NK-92 (cell line): Measurements from ENCODE around the gene HSPA12B.

ENCODE experiments used
- DNase-seq: peaks from one replicate; lab custom pipeline; 2025; ENCODE audit not compliant: unreplicated experiment; lab: John Stamatoyannopoulos, UW

Gene HSPA12B

DNA sequence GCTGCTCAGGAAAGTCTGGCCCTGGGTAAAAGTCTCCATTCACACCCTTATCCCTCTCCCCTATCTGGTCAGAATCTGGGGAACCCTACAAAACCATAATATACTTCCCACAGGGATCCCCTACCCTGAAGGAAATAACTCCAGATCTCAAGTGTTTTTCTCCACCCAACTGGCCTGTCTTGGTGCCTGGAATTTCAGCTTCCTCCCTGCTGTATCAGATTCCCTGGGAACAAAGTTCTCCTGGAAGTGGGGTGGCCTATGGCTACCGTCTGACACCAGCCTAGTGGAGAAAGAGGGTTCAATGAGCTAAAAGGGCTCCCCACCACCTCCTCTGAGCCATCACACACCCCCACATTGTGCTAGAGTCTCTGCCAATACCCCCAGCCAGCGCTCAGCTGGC is 15.0 kb downstream of the HSPA12B start:
- DNase-seq = no peak

- no peak for DNase-seq
These were observed 15.6 kb downstream of the HSPA12B start for GRCh38 chr20:3748073-3748472.

GRCh38 chr20:3749087-3749688 is 16.7 kb downstream of the HSPA12B start:
- no peak for DNase-seq

DNA sequence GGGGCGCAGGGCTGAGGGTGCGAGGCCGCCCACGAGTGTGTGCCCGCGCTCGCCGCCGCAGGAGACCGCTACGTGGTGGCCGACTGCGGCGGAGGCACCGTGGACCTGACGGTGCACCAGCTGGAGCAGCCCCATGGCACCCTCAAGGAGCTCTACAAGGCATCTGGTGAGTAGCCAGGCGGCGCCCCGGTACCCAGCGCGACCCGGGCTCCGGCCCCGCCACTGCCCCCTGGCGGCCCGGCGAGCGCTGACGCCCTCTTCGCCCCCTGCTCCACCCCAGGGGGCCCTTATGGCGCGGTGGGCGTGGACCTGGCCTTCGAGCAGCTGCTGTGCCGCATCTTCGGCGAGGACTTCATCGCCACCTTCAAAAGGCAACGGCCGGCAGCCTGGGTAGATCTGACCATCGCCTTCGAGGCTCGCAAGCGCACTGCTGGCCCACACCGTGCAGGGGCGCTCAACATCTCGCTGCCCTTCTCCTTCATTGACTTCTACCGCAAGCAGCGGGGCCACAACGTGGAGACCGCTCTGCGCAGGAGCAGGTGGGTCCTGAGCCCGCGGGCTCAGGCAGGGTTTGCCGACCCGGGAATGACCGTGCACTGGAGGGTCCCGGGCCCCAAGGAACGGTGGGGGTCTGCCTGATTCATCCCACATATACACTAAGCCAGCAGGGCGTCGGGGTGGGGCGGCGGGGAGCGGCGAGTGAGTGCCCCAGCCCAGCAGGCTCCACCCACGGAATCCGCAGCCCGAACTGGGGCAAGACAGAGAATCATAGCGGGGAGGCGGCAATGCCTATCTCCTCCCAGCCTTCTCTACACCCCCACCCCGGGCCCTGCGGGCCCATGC is 17.4 kb downstream of the HSPA12B start:
- no peak for DNase-seq

- DNase-seq = no peak
These were observed 18.8 kb downstream of the HSPA12B start for GRCh38 chr20:3751305-3751674.

DNA sequence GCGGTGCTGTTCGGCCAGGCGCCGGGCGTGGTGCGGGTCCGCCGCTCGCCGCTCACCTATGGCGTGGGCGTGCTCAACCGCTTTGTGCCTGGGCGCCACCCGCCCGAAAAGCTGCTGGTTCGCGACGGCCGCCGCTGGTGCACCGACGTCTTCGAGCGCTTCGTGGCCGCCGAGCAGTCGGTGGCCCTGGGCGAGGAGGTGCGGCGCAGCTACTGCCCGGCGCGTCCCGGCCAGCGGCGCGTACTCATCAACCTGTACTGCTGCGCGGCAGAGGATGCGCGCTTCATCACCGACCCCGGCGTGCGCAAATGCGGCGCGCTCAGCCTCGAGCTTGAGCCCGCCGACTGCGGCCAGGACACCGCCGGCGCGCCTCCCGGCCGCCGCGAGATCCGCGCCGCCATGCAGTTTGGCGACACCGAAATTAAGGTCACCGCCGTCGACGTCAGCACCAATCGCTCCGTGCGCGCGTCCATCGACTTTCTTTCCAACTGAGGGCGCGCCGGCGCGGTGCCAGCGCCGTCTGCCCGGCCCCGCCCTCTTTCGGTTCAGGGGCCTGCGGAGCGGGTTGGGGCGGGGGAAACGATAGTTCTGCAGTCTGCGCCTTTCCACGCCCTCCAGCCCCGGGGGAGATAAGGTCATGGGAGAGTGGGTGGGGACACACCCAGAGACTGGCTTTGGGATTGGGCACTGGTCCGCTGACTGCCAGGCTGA is 19.3 kb downstream of the HSPA12B start:
- peak; percentile 12 for DNase-seq

- DNase-seq = no peak
These were observed 19.9 kb downstream of the HSPA12B start for GRCh38 chr20:3752386-3752759.

- DNase-seq = no peak
These were observed 20.6 kb downstream of the HSPA12B start for GRCh38 chr20:3753098-3753497.

GRCh38 chr20:3753501-3754275 is 21.2 kb downstream of the HSPA12B start:
- no peak for DNase-seq

- no peak for DNase-seq
These were observed 21.8 kb downstream of the HSPA12B start for GRCh38 chr20:3754276-3754630.

DNA sequence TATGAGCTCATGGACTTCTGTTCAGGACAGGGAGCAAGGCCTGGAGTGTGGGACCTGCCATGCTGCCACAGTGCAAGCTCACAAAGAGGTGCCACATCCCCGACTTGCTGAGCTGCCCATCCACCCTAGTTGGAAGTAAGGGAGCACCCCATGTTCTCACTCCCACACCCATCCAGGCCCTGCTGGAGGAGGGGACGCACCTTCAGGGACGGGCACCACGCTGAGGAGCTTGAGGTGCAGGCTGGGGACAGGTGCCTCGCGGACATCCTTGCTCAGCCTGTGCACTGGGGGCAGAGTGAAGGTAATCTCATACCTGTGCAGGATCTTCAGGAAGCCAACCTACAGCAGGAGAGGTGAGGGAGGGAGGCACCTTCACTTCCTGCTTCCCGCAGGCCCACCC is 22.8 kb downstream of the HSPA12B start:
- DNase-seq = no peak

- no peak for DNase-seq
These were observed 23.5 kb downstream of the HSPA12B start for GRCh38 chr20:3755814-3756480.

DNA sequence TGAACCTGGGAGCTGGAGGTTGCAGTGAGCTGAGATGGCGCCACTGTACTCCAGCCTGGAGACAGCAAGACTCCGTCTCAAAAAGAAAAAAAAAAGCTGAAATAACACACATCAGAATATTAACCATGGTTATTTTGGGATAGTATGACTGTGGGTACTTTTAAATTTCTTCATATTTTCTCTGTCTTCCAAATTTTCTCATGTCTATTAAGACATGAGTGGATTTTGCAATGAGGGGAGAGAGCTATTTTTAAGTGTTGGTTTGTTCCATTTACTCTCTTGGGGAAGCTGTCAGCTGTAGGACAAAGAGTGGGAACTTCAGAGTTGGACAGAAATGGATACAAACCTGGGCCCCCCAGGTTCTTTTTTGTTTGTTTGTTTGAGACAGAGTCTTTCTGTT is 24.8 kb downstream of the HSPA12B start:
- no peak for DNase-seq

DNA sequence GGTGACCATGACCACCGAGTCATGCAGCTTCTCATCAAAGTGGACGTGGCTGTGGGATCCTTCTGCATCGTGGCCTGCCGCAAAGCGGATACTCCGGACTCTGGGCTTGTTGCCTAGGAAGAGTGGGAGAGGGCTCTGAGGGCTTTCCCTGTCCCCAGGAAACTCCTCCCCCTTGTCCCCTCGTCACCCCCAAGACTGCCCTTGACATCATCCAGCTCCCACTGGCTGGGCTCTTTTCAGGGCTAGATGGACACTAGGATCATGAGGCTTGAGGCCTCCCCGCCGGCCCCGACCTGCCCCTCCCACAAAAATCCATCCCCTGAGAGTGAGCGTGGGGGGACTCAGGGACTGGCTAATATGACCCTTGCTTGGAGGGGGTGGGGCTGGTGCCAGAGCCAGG is 26.1 kb downstream of the HSPA12B start:
- DNase-seq = no peak

GRCh38 chr20:3759316-3759823 is 26.9 kb downstream of the HSPA12B start:
- no peak for DNase-seq

GRCh38 chr20:3759884-3760283 is 27.4 kb downstream of the HSPA12B start:
- no peak for DNase-seq

DNA sequence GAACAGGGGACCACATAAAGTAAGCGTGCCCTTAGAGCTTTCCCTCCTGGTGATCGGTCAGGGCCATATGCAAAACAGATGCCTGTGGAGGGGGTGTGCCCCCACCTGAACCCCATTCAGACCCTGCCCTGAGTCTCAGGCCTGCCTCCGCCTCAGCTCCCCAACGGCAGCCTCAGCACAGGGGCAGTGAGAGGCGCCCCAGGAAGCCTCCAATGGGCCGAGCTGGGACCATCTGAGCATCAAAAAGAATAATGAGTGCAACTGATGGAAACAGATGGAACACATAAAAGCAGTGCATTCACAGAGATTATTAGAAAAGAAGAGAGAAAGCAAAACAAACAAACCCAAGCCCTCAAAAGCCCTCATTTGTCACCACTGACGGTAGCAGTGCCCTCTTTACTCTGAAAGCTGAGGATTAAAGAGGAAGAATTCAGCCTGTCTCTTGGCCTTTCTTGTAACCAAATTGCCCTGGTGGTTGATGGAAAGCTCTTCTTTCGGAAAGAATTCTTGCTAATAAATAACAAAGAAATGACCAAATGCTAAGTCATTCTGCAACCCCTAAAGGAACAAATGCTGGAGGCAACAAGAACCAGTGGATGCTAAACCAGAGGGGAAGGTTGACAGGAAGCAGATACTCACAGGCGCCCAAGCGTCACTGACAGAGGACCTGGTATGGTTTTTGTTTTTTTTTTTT is 28.3 kb downstream of the HSPA12B start:
- no peak for DNase-seq

DNA sequence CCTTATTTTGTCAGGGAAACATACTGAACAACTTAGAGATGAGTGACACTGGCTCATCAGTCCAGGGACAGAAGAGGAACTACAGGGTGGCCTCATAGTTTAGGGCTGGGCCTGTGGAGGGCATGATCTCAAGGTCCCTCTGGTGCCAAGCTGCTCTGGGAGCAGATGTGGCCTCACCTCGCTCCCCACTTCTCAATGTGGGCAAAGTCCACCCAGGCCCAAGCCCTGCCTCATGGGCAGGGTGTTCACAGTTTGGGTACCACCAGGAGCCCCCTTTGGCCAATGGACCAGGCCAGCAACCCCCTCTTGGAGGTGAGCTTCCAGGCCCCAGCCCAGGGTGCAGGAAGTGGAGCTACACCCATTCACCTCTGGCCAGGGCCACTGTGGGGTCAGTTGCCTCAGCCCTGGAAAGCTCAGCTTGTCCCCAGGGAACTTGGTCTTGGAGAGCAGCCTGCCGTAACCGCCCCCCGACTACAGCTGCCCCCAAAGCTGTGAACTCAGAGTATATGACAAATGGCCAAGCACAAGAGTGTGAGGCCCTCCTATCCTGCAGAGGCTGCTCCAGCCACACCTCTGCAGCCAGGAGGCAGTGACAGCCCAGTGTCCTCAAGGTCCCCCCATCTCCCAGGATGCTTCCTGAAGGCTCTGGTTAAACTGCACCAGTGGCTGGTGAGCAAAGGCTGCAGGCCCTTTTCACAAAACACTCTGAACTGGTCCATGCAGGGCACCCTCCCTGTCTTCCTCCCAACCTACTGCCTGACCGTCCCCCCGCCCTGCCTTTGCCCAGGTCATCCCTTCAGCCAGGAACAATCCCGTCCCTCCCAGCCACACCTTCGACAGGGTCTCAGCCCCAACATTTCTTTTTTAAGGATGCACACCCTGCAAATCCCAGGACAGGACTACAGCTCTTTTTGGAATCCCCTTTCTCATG is 31.5 kb downstream of the HSPA12B start:
- DNase-seq = no peak

DNA sequence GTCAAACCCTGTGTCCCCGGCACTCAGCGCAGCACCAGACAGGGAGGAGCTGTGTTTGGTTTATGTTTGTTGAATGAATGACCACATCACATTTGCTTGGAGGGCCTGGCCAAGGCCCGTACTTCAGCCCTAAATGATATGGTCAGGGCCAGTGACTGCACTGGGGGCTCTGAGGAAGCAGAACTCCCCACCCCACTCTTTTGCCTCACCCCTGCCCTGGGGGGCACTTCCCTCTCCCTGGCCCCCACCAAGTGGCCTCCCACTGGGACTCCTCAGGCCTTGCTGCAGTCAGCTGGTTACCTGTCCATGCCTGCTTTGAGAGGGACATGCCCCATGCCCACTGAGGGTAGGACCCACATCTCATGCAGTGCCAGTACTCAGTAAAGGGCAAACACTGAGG is 32.2 kb downstream of the HSPA12B start:
- no peak for DNase-seq
